ENCODE measurements around the gene HIPK2.

DNA sequence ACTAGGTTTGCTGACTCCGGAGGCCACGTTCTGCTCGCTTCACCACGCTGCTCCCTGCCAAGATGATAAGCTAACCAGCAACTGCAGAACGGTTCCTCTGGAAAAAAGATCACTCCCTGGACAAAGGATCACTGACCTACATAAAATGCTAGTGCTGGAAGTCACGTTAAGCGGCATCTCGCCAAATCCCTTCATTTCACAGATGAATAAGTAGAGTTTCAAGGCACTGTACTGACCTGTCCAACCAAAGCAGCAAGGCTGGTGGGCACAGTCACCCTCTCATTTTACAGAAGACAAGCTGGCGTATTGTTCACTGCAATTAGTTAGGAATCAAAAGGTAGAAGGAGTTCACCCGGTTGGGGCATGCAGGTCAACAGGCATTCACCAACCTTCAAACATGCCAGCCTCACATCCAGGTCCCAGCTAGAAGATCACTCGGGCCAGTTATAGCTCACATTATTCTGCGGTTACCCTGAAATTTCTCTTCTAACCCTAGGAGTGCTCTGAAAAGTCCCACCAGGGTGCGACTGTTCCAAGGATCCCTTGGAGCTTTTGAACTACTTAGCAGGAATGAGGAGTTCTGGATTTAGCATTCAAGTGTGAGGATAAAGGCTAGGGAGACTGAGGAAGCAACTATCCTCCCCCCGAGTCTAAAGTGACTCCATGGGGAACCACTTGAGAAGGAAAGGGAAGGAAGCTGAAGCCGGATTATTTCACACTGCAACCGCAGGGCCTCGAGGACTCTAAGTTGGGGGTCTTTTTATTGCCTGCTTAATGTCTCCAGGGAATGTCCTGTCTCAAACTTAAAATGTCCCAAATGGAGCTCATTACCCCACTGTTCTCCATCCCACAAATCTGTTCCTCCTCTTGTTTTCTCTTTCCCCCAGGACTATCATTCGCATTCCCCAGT lies 32.8 kb downstream of the HIPK2 start:
- TF ChIP-seq EZH2 (IDR thresholded peaks at IDR 0.05; ENCODE audit: borderline replicate concordance, low read length) (no peak), CTCF (conservative IDR thresholded peaks at IDR 0.05 in 1 of 2, IDR thresholded peaks at IDR 0.05 in 1 of 2; ENCODE audit: extremely low read depth in 1 of 2, insufficient read depth in 1 of 2, low read depth in 1 of 2, low read length in 2 of 2) (no peak)
